Skin epidermis (tissue), 12 donors: Measurements from ENCODE around the gene TIMP2.

Experiments
- H3K27ac ChIP-seq, 21 experiments: fragments of 200-600 bp; sonication (generic) in 11 of 21; one replicate each; pipeline ENCODE4 v1.5.0; 2020; ENCODE audit warnings: mild to moderate bottlenecking in 3 of 21, inconsistent platforms in 2 of 21, moderate library complexity in 2 of 21
- H3K4me3 ChIP-seq, 7 experiments: fragments of 200-600 bp; sonication (generic) in 2 of 7; one replicate each; pipeline ENCODE4 v1.5.0; 2020; ENCODE audit warnings: inconsistent platforms in 2 of 7, mild to moderate bottlenecking in 2 of 7, moderate library complexity in 1 of 7

Gene TIMP2

DNA sequence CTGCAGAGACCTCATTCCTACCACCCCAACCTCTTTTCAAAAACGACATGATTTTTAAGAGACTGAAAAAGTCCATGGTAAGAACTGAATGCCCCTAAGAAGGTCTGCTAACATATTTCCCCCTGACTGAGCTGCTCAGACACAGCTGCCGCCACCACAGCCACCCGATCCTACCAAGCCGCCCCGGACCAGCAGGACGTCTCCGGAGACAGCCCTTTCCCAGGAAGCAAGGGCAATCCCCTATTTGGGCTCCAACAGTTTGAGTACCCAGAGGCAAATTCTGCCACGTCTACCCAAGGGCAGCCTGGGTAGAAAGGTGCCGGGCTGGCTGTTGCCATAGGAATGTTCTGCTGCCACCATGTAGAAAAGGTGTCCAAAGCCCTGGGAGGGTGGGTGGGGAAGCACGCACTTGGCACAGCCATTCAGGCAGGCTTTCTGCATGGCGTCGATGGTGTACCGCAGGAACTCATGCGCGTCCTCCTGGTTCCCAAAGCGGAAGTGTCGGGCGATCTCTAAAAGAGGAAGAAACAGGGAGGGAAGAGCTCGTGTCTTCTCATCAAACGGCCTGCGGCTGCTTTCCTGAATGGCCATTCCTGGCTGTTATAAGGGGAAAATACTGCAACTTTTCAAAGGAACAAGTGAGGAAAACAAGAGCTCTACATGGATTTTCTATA, 98.2 kb downstream of the TIMP2 start:
- Histone ChIP-seq H3K27ac (no peak overlapping the region), H3K4me3 (no peak overlapping the region)

- Histone ChIP-seq H3K4me3 (no peak overlapping the region), H3K27ac (no peak overlapping the region)
Observed at GRCh38 chr17:78826421-78826820, 98.8 kb downstream of the TIMP2 start.

DNA sequence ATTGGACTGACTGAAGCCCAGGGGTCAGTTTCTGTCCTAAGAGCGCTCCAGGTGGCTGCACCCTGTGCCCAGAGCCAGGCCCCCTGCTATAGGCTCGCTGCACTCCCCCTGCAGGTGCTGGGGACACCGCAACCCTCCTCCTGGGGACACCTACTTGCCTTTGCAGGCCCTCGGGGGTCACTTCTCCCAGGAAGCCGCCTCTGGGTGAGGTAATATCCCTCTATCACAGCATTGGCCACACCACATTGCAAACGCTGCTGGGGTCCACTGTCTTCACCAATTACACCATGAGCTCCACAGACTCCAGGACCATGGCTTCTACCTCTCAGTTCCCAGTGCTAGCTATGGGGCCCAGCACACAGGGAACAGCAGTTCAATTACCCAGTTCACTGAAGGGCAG, 99.5 kb downstream of the TIMP2 start:
- Histone ChIP-seq H3K27ac (peak overlapping the region in 3 of 21 experiments; percentile 2 to 50 (median 37)), H3K4me3 (no peak overlapping the region)

- Histone ChIP-seq H3K4me3 (no peak overlapping the region), H3K27ac (no peak overlapping the region)
Observed at GRCh38 chr17:78824240-78824639, 100.9 kb downstream of the TIMP2 start.

GRCh38 chr17:78823282-78824046, 101.7 kb downstream of the TIMP2 start:
- Histone ChIP-seq H3K4me3 (no peak overlapping the region), H3K27ac (peak overlapping the region in 4 of 21 experiments; percentile 30 to 80 (median 63))

DNA sequence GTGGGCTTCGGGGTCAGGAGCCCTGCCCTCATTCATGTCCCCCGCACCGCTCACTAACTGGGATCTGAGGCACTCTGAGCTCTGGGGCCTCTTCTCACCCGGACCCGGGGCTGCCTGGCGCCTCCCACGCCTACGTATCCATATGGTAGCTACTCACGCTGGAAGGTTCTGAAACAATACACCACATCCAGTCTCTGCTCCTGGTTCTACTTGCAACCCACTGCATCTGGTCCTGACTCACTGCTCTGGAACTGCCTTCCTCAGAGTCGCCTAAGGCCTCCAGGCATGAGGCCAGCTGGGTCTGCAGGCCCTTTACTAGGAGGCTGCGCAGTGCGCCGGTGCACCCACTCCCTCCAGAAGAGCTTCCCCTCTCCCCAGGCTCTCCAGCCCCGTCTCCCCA, 102.6 kb downstream of the TIMP2 start:
- H3K4me3 ChIP-seq = no peak overlapping the region
- H3K27ac ChIP-seq = peak overlapping the region in 11 of 21 experiments; percentile 14 to 80 (median 48)

GRCh38 chr17:78821961-78822360, 103.2 kb downstream of the TIMP2 start:
- no peak overlapping the region for H3K4me3 ChIP-seq
- peak overlapping the region in 11 of 21 experiments; percentile 14 to 80 (median 48) for H3K27ac ChIP-seq

- peak overlapping the region in 3 of 21 experiments; percentile 75 to 91 (median 85) for H3K27ac ChIP-seq
- no peak overlapping the region for H3K4me3 ChIP-seq
Observed at GRCh38 chr17:78820841-78821240, 104.3 kb downstream of the TIMP2 start.

DNA sequence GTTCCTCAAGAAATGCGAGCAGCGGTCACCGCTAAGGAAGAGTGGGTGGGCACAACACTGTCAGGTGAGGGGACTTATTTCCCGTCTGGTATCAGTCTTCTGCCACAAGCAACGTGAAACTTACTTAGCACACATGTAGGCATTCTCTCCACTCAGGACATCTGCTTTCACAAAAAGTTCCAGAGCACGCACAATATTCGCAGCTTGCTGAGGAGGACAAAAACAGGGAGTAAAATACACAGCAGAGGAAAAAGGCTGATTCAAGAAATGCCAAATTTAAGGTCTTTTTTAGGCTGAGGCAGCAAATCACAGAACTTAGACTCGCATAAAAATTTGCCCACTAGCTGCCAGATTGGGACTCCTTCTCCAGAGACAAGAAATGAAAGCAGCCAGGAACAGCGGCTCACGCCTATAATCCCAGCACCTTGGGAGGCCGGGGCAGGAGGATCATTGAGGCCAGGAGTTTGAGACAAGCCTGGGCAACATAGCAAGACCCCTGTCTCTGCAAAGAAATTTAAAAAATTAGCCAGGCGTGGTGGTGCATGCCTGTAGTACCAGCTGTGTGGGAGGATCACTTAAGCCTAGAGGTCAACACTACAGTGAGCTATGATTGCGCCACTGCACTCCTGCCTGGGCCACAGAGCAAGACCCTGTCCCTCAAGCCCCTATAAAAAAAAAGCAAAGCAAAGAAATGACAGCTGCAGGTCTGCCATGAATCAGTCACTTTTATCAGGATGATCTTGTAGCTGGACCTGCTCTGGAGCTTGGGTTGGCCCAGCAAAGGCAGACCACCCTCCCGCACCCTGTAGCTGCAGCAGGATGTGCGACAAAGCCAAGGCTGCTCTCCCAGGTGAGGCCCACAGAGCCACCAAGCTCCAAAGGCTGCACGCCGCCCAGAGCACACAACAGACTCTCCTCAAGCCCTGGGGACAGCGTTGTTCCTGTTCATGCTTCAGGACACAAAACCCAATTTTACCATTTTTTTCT, 105.1 kb downstream of the TIMP2 start:
- Histone ChIP-seq H3K27ac (peak overlapping the region in 18 of 21 experiments; percentile 5 to 91 (median 66)), H3K4me3 (no peak overlapping the region)

DNA sequence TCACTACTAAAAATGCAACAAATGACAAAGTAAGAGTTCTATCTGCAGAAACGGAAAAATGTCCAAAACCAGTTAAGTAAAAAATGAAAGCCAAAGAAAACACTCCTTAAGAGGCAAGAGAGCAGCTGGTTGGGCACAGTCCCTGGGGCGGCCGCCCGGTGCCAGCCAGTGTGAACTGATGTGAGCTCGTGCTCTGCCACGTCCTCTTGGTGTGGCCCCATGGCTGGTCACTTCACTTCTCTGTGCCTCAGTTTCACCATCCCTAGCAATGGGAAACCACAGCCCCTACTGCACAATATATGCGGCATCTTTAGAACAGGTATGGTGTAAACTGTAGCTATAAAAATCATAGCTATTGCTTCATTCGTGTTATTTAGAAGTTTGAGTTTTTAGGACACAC, 105.8 kb downstream of the TIMP2 start:
- H3K27ac ChIP-seq = peak overlapping the region in 19 of 21 experiments; percentile 4 to 91 (median 65)

GRCh38 chr17:78818932-78819331, 106.3 kb downstream of the TIMP2 start:
- Histone ChIP-seq H3K27ac (peak overlapping the region in 19 of 21 experiments; percentile 4 to 91 (median 65)), H3K4me3 (no peak overlapping the region)

More for the DNA sequence above, 105.8 kb downstream of the TIMP2 start:
- H3K4me3 ChIP-seq = no peak overlapping the region

GRCh38 chr17:78818152-78818846, 106.9 kb downstream of the TIMP2 start:
- Histone ChIP-seq H3K27ac (peak overlapping the region in 17 of 21 experiments; percentile 5 to 91 (median 62)), H3K4me3 (no peak overlapping the region)

DNA sequence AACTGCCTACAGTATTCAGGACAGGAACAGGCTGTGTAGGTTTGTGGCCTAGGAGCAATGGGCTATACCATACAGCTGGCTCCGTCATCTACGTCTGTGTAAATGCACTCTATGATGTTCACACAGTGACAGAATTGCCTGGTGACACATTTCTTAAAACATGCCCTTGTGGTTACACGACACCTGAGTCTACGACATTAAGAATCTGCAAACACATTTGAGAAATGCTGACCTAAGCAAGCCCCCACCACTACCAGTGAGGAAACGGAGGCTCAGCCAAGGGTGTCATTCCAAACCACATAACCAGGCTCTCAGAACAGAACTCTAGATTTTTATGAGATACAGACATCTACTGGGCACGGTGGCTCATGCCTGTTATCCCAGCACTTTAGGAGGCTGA, 108.1 kb downstream of the TIMP2 start:
- H3K27ac ChIP-seq = peak overlapping the region in 11 of 21 experiments; percentile 26 to 91 (median 62)

DNA sequence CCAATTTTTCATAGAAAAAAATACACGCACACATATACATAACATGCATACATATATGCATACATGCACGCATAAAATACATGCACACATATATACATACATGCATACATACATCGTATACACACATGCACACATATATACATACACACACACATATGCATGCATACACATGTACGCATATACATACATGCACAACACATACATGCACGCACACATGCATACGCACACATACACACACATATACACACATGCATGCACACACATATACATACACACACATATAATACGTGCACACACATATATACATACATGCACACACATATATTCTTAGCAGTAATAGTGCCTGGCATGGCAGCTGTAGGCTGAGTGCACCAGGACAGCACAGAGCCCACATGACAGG, 109.5 kb downstream of the TIMP2 start:
- no peak overlapping the region for H3K27ac ChIP-seq
- H3K4me3 ChIP-seq = no peak overlapping the region

More for the DNA sequence above, 108.1 kb downstream of the TIMP2 start:
- no peak overlapping the region for H3K4me3 ChIP-seq

- H3K4me3 ChIP-seq = no peak overlapping the region
- H3K27ac ChIP-seq = peak overlapping the region in 11 of 21 experiments; percentile 1 to 69 (median 50)
Observed at GRCh38 chr17:78812855-78813254, 112.3 kb downstream of the TIMP2 start.

DNA sequence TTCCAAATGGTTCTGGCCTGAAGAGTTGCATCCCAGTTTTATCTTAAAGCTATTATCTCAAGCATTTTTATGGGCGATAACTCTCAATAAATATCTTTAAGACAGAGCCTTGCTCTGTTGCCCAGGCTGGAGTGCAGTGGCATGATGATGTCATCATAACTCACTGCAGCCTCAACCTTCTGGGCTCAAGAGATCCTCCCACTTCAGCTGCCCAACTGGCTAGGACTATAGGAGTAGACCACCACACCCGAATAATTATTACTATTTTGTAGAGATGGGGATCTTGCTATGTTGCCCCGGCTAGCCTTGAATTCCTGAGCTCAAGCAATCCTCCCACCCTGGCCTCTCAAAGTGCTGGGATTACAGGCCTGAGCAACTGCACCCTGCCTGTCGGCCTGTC, 117.0 kb downstream of the TIMP2 start:
- Histone ChIP-seq H3K27ac (peak overlapping the region in 1 of 21 experiments; percentile 35), H3K4me3 (no peak overlapping the region)

DNA sequence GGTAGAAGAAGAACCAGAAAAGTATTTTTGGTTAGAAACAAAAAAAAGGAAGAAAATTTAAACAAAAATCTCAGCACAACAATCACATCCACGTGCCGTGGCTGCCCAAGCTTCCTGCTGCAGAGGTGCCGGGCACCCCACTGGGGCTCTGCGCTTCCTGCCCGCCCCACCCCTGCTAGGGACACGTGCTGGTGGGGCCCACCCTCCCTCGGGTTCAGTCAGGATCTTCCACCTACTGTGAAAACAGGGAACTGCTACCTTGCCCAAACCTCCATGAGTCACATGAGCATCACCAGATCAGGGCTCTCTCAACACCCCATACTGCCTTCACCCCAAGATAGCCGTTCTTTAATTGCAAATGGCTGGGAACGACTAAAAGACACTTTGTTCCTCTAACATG, 118.7 kb downstream of the TIMP2 start:
- no peak overlapping the region for H3K4me3 ChIP-seq
- H3K27ac ChIP-seq = peak overlapping the region in 6 of 21 experiments; percentile 27 to 74 (median 52)

DNA sequence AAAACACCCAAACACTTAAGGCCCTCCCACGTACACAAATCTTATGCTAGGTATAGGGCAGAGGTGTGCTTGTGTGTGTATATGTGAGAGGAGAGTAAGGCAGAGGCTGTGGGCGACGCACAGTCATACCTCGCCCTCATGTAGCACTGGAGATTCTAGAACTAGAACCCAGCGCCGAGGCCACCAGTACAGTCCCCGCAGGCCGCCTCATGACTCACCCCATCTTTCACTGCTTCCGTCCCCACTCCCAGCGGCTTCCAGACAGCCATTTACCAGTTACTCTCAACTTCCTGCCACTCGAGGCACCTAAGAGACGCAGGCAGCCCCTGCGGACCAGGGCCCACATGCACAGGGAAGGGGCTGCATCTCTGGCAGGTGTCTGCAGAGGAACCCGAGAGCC, 119.9 kb downstream of the TIMP2 start:
- H3K27ac ChIP-seq = peak overlapping the region in 14 of 21 experiments; percentile 12 to 74 (median 48)
- no peak overlapping the region for H3K4me3 ChIP-seq

DNA sequence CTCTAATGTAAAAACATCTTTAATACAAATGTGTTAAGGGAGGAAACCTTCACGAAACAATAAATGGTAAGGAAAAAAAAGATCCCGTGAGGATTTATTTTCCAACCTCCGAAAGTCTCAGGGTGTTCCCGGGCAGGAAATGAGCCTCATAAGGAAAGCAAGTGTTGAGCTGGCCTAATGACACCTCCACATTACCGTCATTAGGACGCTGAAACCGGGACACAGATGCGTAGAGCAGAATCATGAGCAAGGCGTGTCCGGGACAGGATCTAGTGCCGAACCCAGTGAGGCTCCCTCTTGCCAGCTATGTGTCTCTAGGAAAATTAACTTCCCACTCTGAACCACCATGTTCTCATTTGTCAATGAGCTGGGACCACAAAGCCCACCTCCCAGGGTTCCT, 120.4 kb downstream of the TIMP2 start:
- H3K4me3 ChIP-seq = no peak overlapping the region
- peak overlapping the region in 14 of 21 experiments; percentile 12 to 74 (median 46) for H3K27ac ChIP-seq
